ENCODE measurements around the gene GAPDH. TPM values are rescaled to one million over a fixed set of nuclear protein-coding genes. Genes with fewer than 3 reads are reported as not detected.

GAPDH gene
- total and polyA plus RNA-seq, 2 experiments from 2014 or later: 1,719 to 2,607 TPM

GRCh38 chr12:6492838-6493496 is 41.4 kb upstream of the GAPDH start, which contains the start of gene MRPL51:
Gene MRPL51 (minus strand): TSS chr12:6493262. CDS start chr12:6493136, 126 bp downstream.
- 2% methylated on average over 39 of the region's 39 CpGs for WGBS (ENCODE audit: low lambda C conversion rate, missing lambda C conversion rate)
- Histone ChIP-seq H3K27ac (peak within 1 kb of the TSS; percentile 97), H3K36me3 (replicated peaks; ENCODE audit: insufficient read depth, low read depth) (no peaks in the 10 kb centered on the region), H2AFZ (peak within 1 kb of the TSS; percentile 82), H3K4me1 (ENCODE audit: insufficient read depth) (peaks cover 16% of the 10 kb centered on the region), H3K9me3 (ENCODE audit: low read depth) (no peaks in the 10 kb centered on the region), H3K4me2 (peak within 1 kb of the TSS; percentile 94), H3K27me3 (no peaks in the 10 kb centered on the region), H3K4me3 (peak within 1 kb of the TSS; percentile 74), H3K79me2 (peaks cover 44% of the 10 kb centered on the region), H4K20me1 (ENCODE audit: insufficient read depth, poor library complexity, severe bottlenecking) (no peaks in the 10 kb centered on the region), H3K9me2 (replicated peaks; ENCODE audit: insufficient read depth) (no peaks in the 10 kb centered on the region)
- peak; percentile 99 for DNase-seq (ENCODE audit: low spot score)
- no peak for TF ChIP-seq CTCF (IDR thresholded peaks at IDR 0.05; ENCODE audit: poor library complexity)
- TF ChIP-seq EZH2 (IDR thresholded peaks at IDR 0.05; ENCODE audit: borderline replicate concordance): no peak
- TF ChIP-seq EZH2phosphoT487 (IDR thresholded peaks at IDR 0.05; ENCODE audit: low read depth, severe bottlenecking, unreplicated experiment): no peak

- H4K20me1 ChIP-seq (ENCODE audit: insufficient read depth, poor library complexity, severe bottlenecking): no peaks in the 10 kb centered on the region
- H3K9me2 ChIP-seq (replicated peaks; ENCODE audit: insufficient read depth): no peaks in the 10 kb centered on the region
- peaks cover 51% of the 10 kb centered on the region for H3K79me2 ChIP-seq
- H3K27me3 ChIP-seq: no peaks in the 10 kb centered on the region
- no peaks in the 10 kb centered on the region for H3K9me3 ChIP-seq (ENCODE audit: low read depth)
- peak within 1 kb of the TSS; percentile 82 for H2AFZ ChIP-seq
- TF ChIP-seq EZH2phosphoT487 (IDR thresholded peaks at IDR 0.05; ENCODE audit: low read depth, severe bottlenecking, unreplicated experiment): no peak
- TF ChIP-seq CTCF (IDR thresholded peaks at IDR 0.05; ENCODE audit: poor library complexity): no peak
- no peak for TF ChIP-seq EZH2 (IDR thresholded peaks at IDR 0.05; ENCODE audit: borderline replicate concordance)
- WGBS (ENCODE audit: low lambda C conversion rate, missing lambda C conversion rate): under 1% methylated on average over 48 of the region's 49 CpGs
- H3K4me3 ChIP-seq: peak within 1 kb of the TSS; percentile 74
- peak within 1 kb of the TSS; percentile 94 for H3K4me2 ChIP-seq
- peak; percentile 97 for DNase-seq (ENCODE audit: low spot score)
- H3K27ac ChIP-seq: peak within 1 kb of the TSS; percentile 97
- peaks cover 16% of the 10 kb centered on the region for H3K4me1 ChIP-seq (ENCODE audit: insufficient read depth)
- H3K36me3 ChIP-seq (replicated peaks; ENCODE audit: insufficient read depth, low read depth): no peaks in the 10 kb centered on the region
Observed at GRCh38 chr12:6493497-6494257, 40.6 kb upstream of the GAPDH start, which contains the start of gene NCAPD2. Gene NCAPD2 (plus strand): TSS chr12:6494102. CDS start chr12:6495099, 997 bp downstream.

GRCh38 chr12:6494258-6494743 is 40.0 kb upstream of the GAPDH start:
- Histone ChIP-seq H3K36me3 (replicated peaks; ENCODE audit: insufficient read depth, low read depth) (no peaks in the 10 kb centered on the region), H3K9me3 (ENCODE audit: low read depth) (no peaks in the 10 kb centered on the region), H3K27me3 (no peaks in the 10 kb centered on the region), H3K4me1 (ENCODE audit: insufficient read depth) (peaks cover 16% of the 10 kb centered on the region), H3K79me2 (peaks cover 58% of the 10 kb centered on the region), H3K4me3 (peak overlapping the region; percentile 74), H4K20me1 (ENCODE audit: insufficient read depth, poor library complexity, severe bottlenecking) (no peaks in the 10 kb centered on the region), H3K27ac (peak overlapping the region; percentile 18), H3K9me2 (replicated peaks; ENCODE audit: insufficient read depth) (no peaks in the 10 kb centered on the region), H3K4me2 (peak overlapping the region; percentile 82), H2AFZ (peak overlapping the region; percentile 50)
- 2% methylated on average over 14 of the region's 14 CpGs for WGBS (ENCODE audit: low lambda C conversion rate, missing lambda C conversion rate)
- TF ChIP-seq EZH2phosphoT487 (IDR thresholded peaks at IDR 0.05; ENCODE audit: low read depth, severe bottlenecking, unreplicated experiment) (no peak), CTCF (IDR thresholded peaks at IDR 0.05; ENCODE audit: poor library complexity) (no peak), EZH2 (IDR thresholded peaks at IDR 0.05; ENCODE audit: borderline replicate concordance) (no peak)
- DNase-seq (ENCODE audit: low spot score): no peak
